ENCODE data around the gene RALGPS1. TPM values are rescaled to one million over a fixed set of nuclear protein-coding genes. Genes with fewer than 3 reads are reported as not detected.

RALGPS1 gene
- total RNA-seq, 4 donors from 2014 or later, result 7.3 to 22.4 (median 15.4) TPM

DNA sequence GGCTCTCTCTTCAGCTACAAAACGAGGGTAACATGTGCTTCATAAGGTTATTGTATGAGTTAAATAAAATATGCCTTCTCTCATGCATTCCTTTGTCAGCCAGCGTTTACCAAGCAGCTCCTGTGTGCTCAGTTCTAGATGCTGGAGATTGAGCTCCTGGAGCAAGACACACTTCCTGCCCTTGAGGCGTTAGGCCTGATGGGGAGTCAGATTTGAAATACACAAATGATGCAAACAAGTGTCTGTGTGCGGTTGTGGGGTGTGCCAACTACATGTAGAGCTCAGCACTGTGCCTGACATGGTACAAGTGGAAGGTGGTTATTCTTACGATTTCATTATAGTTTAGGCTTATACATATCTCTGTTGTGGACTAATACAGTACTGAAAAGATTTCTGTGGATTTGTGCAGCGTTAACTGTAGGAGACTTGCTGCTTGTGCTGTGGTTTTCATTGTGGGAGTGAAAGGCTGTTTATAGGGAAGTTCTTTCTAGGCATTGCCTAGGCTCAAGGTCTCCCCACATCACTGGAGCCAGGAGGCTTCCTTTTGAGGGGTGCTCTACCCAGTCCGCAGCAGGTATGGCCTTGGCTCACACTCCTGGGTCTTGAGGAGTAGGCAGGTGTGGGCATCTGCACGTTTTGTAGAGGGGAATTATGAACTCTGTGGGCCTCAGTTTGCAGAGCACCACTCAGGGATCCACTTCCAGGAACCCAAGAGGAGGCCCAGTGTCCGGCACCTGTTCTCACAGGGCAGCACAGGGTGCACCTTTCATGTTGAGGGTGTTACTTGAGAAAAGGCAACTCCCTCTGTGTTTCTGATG, 247.7 kb downstream of the RALGPS1 start:
- WGBS, 2 donors, result 47 to 64% methylated on average over 8 to 9 of the region's 9 CpGs
- TF ChIP-seq POLR2A (IDR thresholded peaks at IDR 0.05), result no peak
- TF ChIP-seq, protein P1, sequence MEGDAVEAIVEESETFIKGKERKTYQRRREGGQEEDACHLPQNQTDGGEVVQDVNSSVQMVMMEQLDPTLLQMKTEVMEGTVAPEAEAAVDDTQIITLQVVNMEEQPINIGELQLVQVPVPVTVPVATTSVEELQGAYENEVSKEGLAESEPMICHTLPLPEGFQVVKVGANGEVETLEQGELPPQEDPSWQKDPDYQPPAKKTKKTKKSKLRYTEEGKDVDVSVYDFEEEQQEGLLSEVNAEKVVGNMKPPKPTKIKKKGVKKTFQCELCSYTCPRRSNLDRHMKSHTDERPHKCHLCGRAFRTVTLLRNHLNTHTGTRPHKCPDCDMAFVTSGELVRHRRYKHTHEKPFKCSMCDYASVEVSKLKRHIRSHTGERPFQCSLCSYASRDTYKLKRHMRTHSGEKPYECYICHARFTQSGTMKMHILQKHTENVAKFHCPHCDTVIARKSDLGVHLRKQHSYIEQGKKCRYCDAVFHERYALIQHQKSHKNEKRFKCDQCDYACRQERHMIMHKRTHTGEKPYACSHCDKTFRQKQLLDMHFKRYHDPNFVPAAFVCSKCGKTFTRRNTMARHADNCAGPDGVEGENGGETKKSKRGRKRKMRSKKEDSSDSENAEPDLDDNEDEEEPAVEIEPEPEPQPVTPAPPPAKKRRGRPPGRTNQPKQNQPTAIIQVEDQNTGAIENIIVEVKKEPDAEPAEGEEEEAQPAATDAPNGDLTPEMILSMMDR (IDR thresholded peaks at IDR 0.05), result no peak
- DNase-seq (ENCODE audit: low spot score in 2 of 2), result peak in 1 of 2 donors; percentile 65
- H3K4me3 ChIP-seq (ENCODE audit: low read depth, poor library complexity, severe bottlenecking), result no peak overlapping the region
- intact Hi-C loops (cut with DNase I; ENCODE audit: low total_unique reads), result no loop called here

DNA sequence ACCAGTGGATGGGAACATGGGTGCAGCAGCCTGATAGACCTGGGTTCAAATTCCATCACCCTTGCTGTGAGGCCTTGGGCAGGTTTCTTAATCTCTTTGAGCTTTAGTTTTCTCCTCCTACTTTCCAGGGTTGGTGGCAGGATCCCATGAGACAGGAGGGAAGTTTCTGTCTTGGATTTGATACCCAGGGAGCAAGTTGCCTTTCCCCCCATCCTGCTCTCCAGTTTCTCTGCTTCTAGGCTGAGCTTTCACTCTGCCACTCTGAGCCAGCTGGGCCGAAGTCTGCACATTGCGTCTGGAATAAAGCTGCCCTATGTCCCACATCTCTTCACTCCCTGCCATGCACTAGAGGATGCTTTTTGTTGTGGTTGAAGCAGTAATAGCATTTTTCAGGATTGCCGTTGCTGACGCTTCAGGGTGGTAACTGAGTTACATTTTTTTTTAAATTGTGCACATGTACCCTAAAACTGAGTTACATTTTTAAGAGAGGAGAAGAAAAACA, 248.3 kb downstream of the RALGPS1 start:
- DNase-seq (ENCODE audit: low spot score in 2 of 2), result peak in 1 of 2 donors; percentile 62
- H3K4me3 ChIP-seq (ENCODE audit: low read depth, poor library complexity, severe bottlenecking), result no peak overlapping the region
- 67 to 88% methylated on average over 4 of the region's 4 CpGs for WGBS, 2 donors
- intact Hi-C loops (cut with DNase I; ENCODE audit: low total_unique reads), result no loop called here
- TF ChIP-seq POLR2A (IDR thresholded peaks at IDR 0.05), result no peak
- TF ChIP-seq, protein P1 (IDR thresholded peaks at IDR 0.05), result no peak

DNA sequence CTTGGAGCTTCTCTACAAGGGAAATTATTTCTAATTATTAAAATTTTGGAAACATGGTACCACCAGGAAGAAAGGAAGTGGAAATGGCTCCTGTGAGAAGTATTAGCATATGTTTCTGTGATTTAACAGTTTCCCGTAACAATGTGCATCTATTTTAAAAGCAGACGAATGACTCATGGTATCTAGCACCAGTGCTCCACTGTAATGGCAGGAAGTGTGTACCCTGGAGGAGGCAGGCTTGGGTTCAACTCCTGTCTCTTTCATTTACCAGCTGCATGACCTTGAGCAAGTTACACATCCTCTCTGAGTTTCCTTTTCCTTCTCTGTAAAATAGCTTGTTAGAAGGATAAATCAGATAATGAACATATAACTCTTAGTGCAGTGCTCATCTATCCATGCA, 248.8 kb downstream of the RALGPS1 start:
- whole genome bisulfite sequencing, 2 donors, result 33 to 53% methylated on average over 2 of the region's 2 CpGs
- H3K4me3 ChIP-seq (ENCODE audit: low read depth, poor library complexity, severe bottlenecking), result no peak overlapping the region
- TF ChIP-seq, protein P1 (IDR thresholded peaks at IDR 0.05), result no peak
- TF ChIP-seq POLR2A (IDR thresholded peaks at IDR 0.05), result no peak
- no peak for DNase-seq (ENCODE audit: low spot score in 2 of 2)
- intact Hi-C loops (cut with DNase I; ENCODE audit: low total_unique reads), result no loop called here

DNA sequence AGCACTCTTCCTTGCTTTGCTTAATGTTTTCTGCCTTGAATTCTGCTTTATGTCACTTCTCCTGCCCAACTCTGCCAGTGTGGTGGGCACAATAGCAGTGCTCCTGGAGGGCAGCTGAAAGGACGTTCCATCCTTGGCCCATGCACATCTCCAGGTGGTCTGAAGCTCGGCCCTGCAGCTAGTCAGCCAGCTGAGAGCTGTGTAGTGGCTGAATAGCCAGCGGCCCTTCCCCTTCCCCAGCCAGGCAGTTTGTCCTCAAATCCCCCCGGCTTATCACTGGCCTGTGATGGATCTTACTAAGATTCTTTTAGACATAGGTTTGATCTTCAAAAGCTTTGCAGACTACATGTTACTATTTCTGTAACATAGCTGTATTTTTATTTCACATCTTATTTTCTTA, 250.5 kb downstream of the RALGPS1 start:
- TF ChIP-seq, protein P1 (IDR thresholded peaks at IDR 0.05), result no peak
- no peak for TF ChIP-seq POLR2A (IDR thresholded peaks at IDR 0.05)
- peak in 1 of 2 donors; percentile 60 for DNase-seq (ENCODE audit: low spot score in 2 of 2)
- WGBS, 2 donors, result 93 to 97% methylated on average over 4 of the region's 4 CpGs
- intact Hi-C loops (cut with DNase I; ENCODE audit: low total_unique reads), result no loop called here
- no peak overlapping the region for H3K4me3 ChIP-seq (ENCODE audit: low read depth, poor library complexity, severe bottlenecking)

DNA sequence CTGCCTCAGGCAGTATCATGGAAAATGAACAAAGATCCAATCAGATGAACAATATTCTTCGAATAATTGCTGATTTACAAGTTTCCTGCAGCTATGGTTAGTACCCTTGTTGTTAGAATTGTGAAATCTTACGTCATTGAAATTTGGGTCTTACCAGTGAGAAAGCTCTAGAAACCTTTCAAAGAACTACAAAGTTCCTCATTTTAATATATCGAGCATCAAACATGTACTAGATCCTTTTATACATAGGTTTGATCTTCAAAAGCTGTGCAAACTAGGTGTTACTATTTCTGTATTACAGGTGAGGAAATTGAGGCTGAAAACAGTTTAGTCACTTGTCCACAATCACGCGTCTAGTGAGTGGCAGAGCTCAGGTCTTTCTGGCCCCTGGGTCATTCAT, 251.5 kb downstream of the RALGPS1 start:
- no peak overlapping the region for H3K4me3 ChIP-seq (ENCODE audit: low read depth, poor library complexity, severe bottlenecking)
- WGBS, 2 donors, result 74 to 75% methylated on average over 5 of the region's 5 CpGs
- DNase-seq (ENCODE audit: low spot score in 2 of 2), result no peak
- intact Hi-C loops (cut with DNase I; ENCODE audit: low total_unique reads), result no loop called here
- TF ChIP-seq POLR2A (IDR thresholded peaks at IDR 0.05), result no peak
- TF ChIP-seq, protein P1 (IDR thresholded peaks at IDR 0.05), result no peak

Measured in lower leg skin (tissue), 4 donors.